GM12892 (cell line): ENCODE measurements around the gene KRT27.

Experiments used
- POLR2A ChIP-seq: IDR thresholded peaks from 2 replicates; pipeline ENCODE4 v1.6.1; 2011; ENCODE audit warnings: low read depth, low read length, control low read depth
- POLR2AphosphoS5 ChIP-seq: IDR thresholded peaks from 2 replicates; pipeline ENCODE4 v1.6.1; 2011; ENCODE audit warnings: low read depth, low read length, control low read depth

DNA sequence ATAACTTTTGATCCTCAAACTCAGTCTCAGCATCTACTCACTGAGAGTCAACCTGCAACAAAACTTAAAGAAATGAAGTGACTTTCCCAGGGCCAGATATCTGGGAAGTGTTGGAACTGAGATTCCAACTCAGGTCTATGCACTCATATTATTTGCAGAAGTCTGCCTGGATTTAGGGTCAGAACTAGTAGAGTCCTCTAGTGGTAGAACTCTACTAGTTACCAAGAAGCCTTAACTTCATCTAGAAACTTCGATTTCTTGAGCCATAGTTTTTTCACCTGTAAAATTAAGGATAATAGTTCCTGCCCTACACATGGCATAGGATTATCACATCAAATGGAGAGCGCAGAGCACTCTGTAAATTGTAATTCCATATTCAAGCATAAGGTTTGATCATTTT, 55.4 kb downstream of the KRT27 start:
- TF ChIP-seq POLR2A: no peak
- no peak for TF ChIP-seq POLR2AphosphoS5
